HG02642 (cell line): ENCODE data around the gene MEOX1.
"Not testable (repeated sequence)": the region's sequence is repeated elsewhere in the genome, so short reads cannot be mapped to it uniquely, and the experiment has no call there.

ENCODE experiments used
- ATAC-seq: cut with Tn5 transposase; IDR thresholded peaks from one replicate; pipeline ENCODE4 v1.9.1; 2021; ENCODE audit warnings: mild to moderate bottlenecking; ENCODE audit not compliant: unreplicated experiment, poor library complexity

MEOX1 gene

GRCh38 chr17:43661699-43662412, at the start of gene MEOX1:
TSS of gene MEOX1 (minus strand) at chr17:43661922. CDS start at chr17:43661534, 388 bp downstream.
- ATAC-seq: no peak

GRCh38 chr17:43710101-43710500, 48.4 kb upstream of the MEOX1 start:
- no peak for ATAC-seq

- no peak for ATAC-seq
Observed at GRCh38 chr17:43709210-43709609, 47.5 kb upstream of the MEOX1 start.

GRCh38 chr17:43707184-43707583, 45.5 kb upstream of the MEOX1 start:
- no peak for ATAC-seq

GRCh38 chr17:43706235-43706634, 44.5 kb upstream of the MEOX1 start:
- ATAC-seq: no peak

GRCh38 chr17:43703630-43704029, 41.9 kb upstream of the MEOX1 start:
- ATAC-seq: no peak

GRCh38 chr17:43702637-43703036, 40.9 kb upstream of the MEOX1 start:
- ATAC-seq: no peak

- ATAC-seq: no peak
Observed at GRCh38 chr17:43701318-43701743, 39.6 kb upstream of the MEOX1 start.

- ATAC-seq: no peak
Observed at GRCh38 chr17:43699438-43699756, 37.7 kb upstream of the MEOX1 start.

GRCh38 chr17:43698678-43699437, 37.1 kb upstream of the MEOX1 start:
- no peak for ATAC-seq

GRCh38 chr17:43697937-43698336, 36.2 kb upstream of the MEOX1 start:
- ATAC-seq: no peak

- no peak for ATAC-seq
Observed at GRCh38 chr17:43696891-43697290, 35.2 kb upstream of the MEOX1 start.

GRCh38 chr17:43695970-43696865, 34.5 kb upstream of the MEOX1 start:
- ATAC-seq: no peak

GRCh38 chr17:43694081-43694870, 32.6 kb upstream of the MEOX1 start:
- peak; percentile 69 for ATAC-seq

- no peak for ATAC-seq
Observed at GRCh38 chr17:43691317-43691693, 29.6 kb upstream of the MEOX1 start.

GRCh38 chr17:43690624-43691316, 29.0 kb upstream of the MEOX1 start:
- ATAC-seq: no peak

GRCh38 chr17:43689814-43690213, 28.1 kb upstream of the MEOX1 start:
- ATAC-seq: no peak

- no peak for ATAC-seq
Observed at GRCh38 chr17:43689131-43689530, 27.4 kb upstream of the MEOX1 start.

GRCh38 chr17:43686957-43687356, 25.2 kb upstream of the MEOX1 start:
- not testable (repeated sequence) for ATAC-seq
